WERI-Rb-1 (cell line): ENCODE data around the gene YAP1.
A peak's percentile ranks its signal among the peaks of the same experiment; 100 is the strongest.

Source experiments
- DNase-seq: peaks from one replicate; pipeline ENCODE4 v3.0.0-alpha.2; 2020
- H3K27ac ChIP-seq: fragments of 250-450 bp; sonication (Bioruptor Pico); 2 replicates; pipeline ENCODE4 v1.5.1; 2020; ENCODE audit warnings: mild to moderate bottlenecking, moderate library complexity
- H3K27me3 ChIP-seq: fragments of 250-450 bp; sonication (Bioruptor Pico); 2 replicates; pipeline ENCODE4 v1.5.1; 2021; ENCODE audit warnings: mild to moderate bottlenecking, low read depth, moderate library complexity; ENCODE audit not compliant: insufficient read depth, severe bottlenecking
- H3K36me3 ChIP-seq: fragments of 250-450 bp; sonication (Bioruptor Pico); 2 replicates; pipeline ENCODE4 v1.5.1; 2020; ENCODE audit warnings: mild to moderate bottlenecking, moderate library complexity
- H3K4me3 ChIP-seq: 2 replicates; pipeline ENCODE4 v1.5.1; 2011; ENCODE audit warnings: low read depth, mild to moderate bottlenecking, control low read depth, low read length
- H3K9me3 ChIP-seq: fragments of 250-450 bp; sonication (Bioruptor Pico); 2 replicates; pipeline ENCODE4 v1.5.1; 2021; ENCODE audit warnings: mild to moderate bottlenecking, moderate library complexity; ENCODE audit not compliant: severe bottlenecking
- TF ChIP-seq, protein P1 (sequence below): IDR thresholded peaks from 2 replicates; pipeline ENCODE4 v1.5.1; 2011; ENCODE audit warnings: low read depth, mild to moderate bottlenecking, control low read depth, inconsistent platforms, low read length

Gene YAP1

DNA sequence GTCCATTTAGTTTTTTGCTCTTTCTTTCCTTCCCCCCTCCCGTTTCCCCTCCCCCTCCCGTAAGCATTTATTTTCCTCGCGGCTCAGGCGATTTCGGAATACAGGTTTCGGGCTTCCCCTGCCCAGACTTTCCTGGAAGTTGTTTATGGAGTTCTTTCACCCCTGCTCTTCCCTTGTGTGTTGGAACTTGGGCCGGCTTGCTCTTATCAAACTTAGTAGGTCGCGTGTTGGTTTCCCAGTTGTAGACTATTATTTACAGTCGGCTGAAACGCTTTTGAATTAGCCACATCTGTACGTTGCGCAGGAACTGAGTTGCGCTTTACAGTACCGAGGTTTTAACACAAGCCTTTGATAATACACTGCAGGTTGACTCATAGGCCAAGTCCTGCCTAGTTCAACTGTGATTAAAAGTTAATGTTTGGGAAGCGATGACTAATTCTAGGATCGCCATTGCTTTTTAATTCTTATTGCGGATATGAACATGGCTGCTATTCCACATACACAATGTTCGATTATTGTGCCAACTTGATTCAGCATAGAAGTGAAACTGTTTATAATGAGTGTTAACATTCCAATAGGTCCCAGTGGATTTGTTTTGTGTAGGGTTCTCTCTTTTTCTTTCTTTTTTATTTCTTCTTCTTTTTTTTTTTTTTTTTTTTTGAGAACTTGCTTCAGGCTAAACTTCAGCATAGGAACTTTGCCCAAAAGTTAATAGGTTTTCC is 1.7 kb downstream of the YAP1 start:
- peak overlapping the region; percentile 55 for H3K4me3 ChIP-seq
- TF ChIP-seq, protein P1, sequence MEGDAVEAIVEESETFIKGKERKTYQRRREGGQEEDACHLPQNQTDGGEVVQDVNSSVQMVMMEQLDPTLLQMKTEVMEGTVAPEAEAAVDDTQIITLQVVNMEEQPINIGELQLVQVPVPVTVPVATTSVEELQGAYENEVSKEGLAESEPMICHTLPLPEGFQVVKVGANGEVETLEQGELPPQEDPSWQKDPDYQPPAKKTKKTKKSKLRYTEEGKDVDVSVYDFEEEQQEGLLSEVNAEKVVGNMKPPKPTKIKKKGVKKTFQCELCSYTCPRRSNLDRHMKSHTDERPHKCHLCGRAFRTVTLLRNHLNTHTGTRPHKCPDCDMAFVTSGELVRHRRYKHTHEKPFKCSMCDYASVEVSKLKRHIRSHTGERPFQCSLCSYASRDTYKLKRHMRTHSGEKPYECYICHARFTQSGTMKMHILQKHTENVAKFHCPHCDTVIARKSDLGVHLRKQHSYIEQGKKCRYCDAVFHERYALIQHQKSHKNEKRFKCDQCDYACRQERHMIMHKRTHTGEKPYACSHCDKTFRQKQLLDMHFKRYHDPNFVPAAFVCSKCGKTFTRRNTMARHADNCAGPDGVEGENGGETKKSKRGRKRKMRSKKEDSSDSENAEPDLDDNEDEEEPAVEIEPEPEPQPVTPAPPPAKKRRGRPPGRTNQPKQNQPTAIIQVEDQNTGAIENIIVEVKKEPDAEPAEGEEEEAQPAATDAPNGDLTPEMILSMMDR, result no peak
- H3K36me3 ChIP-seq, result no peaks in the 10 kb centered on the region
- H3K27ac ChIP-seq, result no peak overlapping the region
- DNase-seq, result no peak
- H3K9me3 ChIP-seq, result no peaks in the 10 kb centered on the region
- H3K27me3 ChIP-seq, result peaks cover 15% of the 10 kb centered on the region

DNA sequence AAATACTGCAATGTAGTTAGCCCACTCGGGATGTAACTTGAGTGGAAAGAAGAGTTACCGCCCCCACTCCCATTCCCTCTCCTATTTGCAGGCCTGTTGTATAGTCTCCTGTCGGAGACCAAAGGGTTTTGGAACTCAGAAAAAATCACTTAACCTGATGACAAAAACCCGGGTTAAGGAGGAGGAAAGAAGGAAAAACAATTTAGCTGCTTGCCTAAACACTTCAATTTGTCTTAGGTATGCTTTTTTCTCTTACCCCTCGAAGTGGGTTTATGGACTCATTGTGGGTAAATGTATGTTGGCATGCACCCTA is 2.2 kb downstream of the YAP1 start:
- Histone ChIP-seq H3K27me3 (peaks cover 15% of the 10 kb centered on the region), H3K4me3 (no peak overlapping the region), H3K27ac (no peak overlapping the region), H3K9me3 (no peaks in the 10 kb centered on the region), H3K36me3 (no peaks in the 10 kb centered on the region)
- TF ChIP-seq, protein P1, result no peak
- DNase-seq, result no peak

DNA sequence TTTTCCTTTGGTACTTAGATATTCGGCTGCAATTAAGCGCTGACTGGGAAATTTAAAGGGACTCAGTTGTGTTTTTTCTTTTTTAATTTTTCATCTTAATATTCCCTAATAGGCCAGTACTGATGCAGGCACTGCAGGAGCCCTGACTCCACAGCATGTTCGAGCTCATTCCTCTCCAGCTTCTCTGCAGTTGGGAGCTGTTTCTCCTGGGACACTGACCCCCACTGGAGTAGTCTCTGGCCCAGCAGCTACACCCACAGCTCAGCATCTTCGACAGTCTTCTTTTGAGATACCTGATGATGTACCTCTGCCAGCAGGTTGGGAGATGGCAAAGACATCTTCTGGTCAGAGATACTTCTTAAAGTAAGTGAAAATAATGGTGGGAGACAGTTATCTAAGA is 3.8 kb downstream of the YAP1 start:
- H3K9me3 ChIP-seq, result no peaks in the 10 kb centered on the region
- H3K27ac ChIP-seq, result no peak overlapping the region
- no peak overlapping the region for H3K4me3 ChIP-seq
- H3K36me3 ChIP-seq, result no peaks in the 10 kb centered on the region
- H3K27me3 ChIP-seq, result peaks cover 15% of the 10 kb centered on the region
- no peak for DNase-seq
- TF ChIP-seq, protein P1, result no peak

DNA sequence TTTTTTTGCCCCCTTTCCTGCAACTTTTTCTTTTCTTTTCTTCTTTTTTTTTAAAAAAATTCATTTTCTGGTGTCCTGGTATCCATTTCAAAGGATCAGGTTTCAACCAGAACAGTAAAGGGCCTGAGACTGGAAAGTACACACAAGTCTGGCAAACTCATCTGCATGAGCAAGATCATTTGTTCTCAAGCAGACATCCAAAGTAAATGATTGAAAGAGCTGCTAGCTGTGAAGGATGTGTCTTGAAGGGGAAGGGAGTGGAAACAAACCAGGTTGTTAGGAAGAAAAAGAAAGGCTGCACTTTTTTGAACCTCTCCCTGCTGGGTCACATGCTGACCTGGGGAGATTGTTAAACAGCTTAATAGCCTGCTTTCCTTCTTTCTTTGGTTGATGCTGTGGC is 5.3 kb downstream of the YAP1 start:
- TF ChIP-seq, protein P1, result no peak
- no peak overlapping the region for H3K4me3 ChIP-seq
- no peaks in the 10 kb centered on the region for H3K9me3 ChIP-seq
- H3K27ac ChIP-seq, result no peak overlapping the region
- no peaks in the 10 kb centered on the region for H3K36me3 ChIP-seq
- H3K27me3 ChIP-seq, result peaks cover 7% of the 10 kb centered on the region
- no peak for DNase-seq

DNA sequence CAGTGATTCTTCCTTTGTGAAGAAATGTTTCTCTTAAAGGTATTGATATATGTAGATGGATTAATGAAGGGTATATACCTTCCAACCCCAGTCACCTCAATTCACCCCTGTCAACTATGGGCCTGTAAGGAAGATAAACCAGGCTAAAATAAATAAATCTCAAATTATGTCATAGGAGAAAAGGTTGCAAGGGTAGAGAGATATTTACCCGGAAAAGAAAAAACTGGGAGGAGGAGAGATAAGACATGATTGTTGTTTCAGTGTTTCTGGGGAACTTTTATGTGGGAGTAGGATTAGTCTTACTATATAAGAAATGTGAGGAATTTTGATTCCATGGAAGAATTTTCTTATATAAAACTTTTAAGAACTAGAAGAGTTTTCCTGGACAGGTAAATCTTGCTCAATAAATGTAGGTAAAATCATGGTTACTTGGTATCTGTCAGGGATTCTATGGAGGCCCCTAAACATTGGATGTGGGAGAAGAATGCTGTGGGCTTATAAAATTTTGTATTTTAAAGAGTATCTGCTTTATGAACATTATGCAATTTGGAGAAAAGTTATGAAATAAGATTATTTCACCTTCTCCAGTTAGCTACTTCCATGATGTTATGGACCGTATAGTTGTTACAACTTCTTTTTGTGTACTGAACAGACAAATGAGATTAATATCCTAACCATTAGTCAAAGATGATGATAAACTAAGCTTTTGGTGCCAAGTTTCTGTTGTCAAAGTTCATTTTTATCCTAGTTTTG is 6.4 kb downstream of the YAP1 start:
- no peaks in the 10 kb centered on the region for H3K36me3 ChIP-seq
- TF ChIP-seq, protein P1, result no peak
- no peak overlapping the region for H3K4me3 ChIP-seq
- H3K9me3 ChIP-seq, result no peaks in the 10 kb centered on the region
- no peak overlapping the region for H3K27ac ChIP-seq
- DNase-seq, result no peak
- H3K27me3 ChIP-seq, result peaks cover 5% of the 10 kb centered on the region
